Measurements from ENCODE around the gene THAP6.
A peak's percentile ranks its signal among the peaks of the same experiment; 100 is the strongest.

THAP6 gene

GRCh38 chr4:75514131-75514948 lies at the start of gene THAP6, which contains the start of gene RCHY1:
THAP6 (plus strand) TSS chr4:75514473; CDS start chr4:75515453, 980 bp downstream.
RCHY1 (minus strand) TSS chr4:75514403; CDS start chr4:75514286, 117 bp downstream.
- Histone ChIP-seq H3K36me3 (ENCODE audit: control insufficient read depth, insufficient read depth, low read length) (peaks cover 3% of the 10 kb centered on the region), H3K27me3 (replicated peaks; ENCODE audit: control insufficient read depth, insufficient read depth, low read length) (no peaks in the 10 kb centered on the region), H3K4me3 (replicated peaks; ENCODE audit: low read depth, low read length) (peak within 1 kb of the TSS; percentile 64)
- TF ChIP-seq CTCF (IDR thresholded peaks at IDR 0.05; ENCODE audit: insufficient read depth, low read length, poor library complexity, severe bottlenecking) = no peak
- peak; percentile 93 for DNase-seq (ENCODE audit: extremely low read depth, insufficient read length)

- no peak for DNase-seq (ENCODE audit: extremely low read depth, insufficient read length)
- no peaks in the 10 kb centered on the region for H3K27me3 ChIP-seq (replicated peaks; ENCODE audit: control insufficient read depth, insufficient read depth, low read length)
- no peak for TF ChIP-seq CTCF (IDR thresholded peaks at IDR 0.05; ENCODE audit: insufficient read depth, low read length, poor library complexity, severe bottlenecking)
- no peaks in the 10 kb centered on the region for H3K36me3 ChIP-seq (ENCODE audit: control insufficient read depth, insufficient read depth, low read length)
- H3K4me3 ChIP-seq (replicated peaks; ENCODE audit: low read depth, low read length) = no peak overlapping the region
Measured at GRCh38 chr4:75469896-75470295, 44.4 kb upstream of the THAP6 start.

- H3K4me3 ChIP-seq (replicated peaks; ENCODE audit: low read depth, low read length) = no peak overlapping the region
- no peak for DNase-seq (ENCODE audit: extremely low read depth, insufficient read length)
- no peaks in the 10 kb centered on the region for H3K36me3 ChIP-seq (ENCODE audit: control insufficient read depth, insufficient read depth, low read length)
- no peaks in the 10 kb centered on the region for H3K27me3 ChIP-seq (replicated peaks; ENCODE audit: control insufficient read depth, insufficient read depth, low read length)
- no peak for TF ChIP-seq CTCF (IDR thresholded peaks at IDR 0.05; ENCODE audit: insufficient read depth, low read length, poor library complexity, severe bottlenecking)
Measured at GRCh38 chr4:75470738-75471137, 43.5 kb upstream of the THAP6 start.

- Histone ChIP-seq H3K36me3 (ENCODE audit: control insufficient read depth, insufficient read depth, low read length) (peaks cover under 1% of the 10 kb centered on the region; the same call in 1 of the 2 replicates), H3K27me3 (replicated peaks; ENCODE audit: control insufficient read depth, insufficient read depth, low read length) (no peaks in the 10 kb centered on the region), H3K4me3 (replicated peaks; ENCODE audit: low read depth, low read length) (no peak overlapping the region)
- TF ChIP-seq CTCF (IDR thresholded peaks at IDR 0.05; ENCODE audit: insufficient read depth, low read length, poor library complexity, severe bottlenecking) = no peak
- DNase-seq (ENCODE audit: extremely low read depth, insufficient read length) = no peak
Measured at GRCh38 chr4:75477201-75477600, 37.1 kb upstream of the THAP6 start.

- no peaks in the 10 kb centered on the region for H3K27me3 ChIP-seq (replicated peaks; ENCODE audit: control insufficient read depth, insufficient read depth, low read length)
- no peak for DNase-seq (ENCODE audit: extremely low read depth, insufficient read length)
- no peak overlapping the region for H3K4me3 ChIP-seq (replicated peaks; ENCODE audit: low read depth, low read length)
- TF ChIP-seq CTCF (IDR thresholded peaks at IDR 0.05; ENCODE audit: insufficient read depth, low read length, poor library complexity, severe bottlenecking) = no peak
- peaks cover 5% of the 10 kb centered on the region for H3K36me3 ChIP-seq (ENCODE audit: control insufficient read depth, insufficient read depth, low read length)
Measured at GRCh38 chr4:75484190-75484589, 30.1 kb upstream of the THAP6 start.

All from GM06990 (cell line).